Upper lobe of left lung (tissue), 4 donors: ENCODE results near the gene ZNF239.

Source experiments
- POLR2A ChIP-seq, 4 donors: fragments of 450-650 bp; IDR thresholded peaks; one replicate each; pipeline ENCODE4 v1.5.1; 2016 to 2017; ENCODE audit warnings: antibody characterized with exemption in 4 of 4, mild to moderate bottlenecking in 2 of 4
- POLR2AphosphoS5 ChIP-seq, 2 donors: sonication (generic); formaldehyde crosslinking; IDR thresholded peaks; one replicate each; pipeline ENCODE4 v1.5.1; 2017; ENCODE audit warnings: antibody characterized with exemption in 2 of 2
- TF ChIP-seq, protein P1 (sequence below), 6 experiments: fragments of 450-650 bp in 4 of 6; fragments of 200-600 bp in 2 of 6; sonication (generic) in 2 of 6; IDR thresholded peaks; one replicate each; pipeline ENCODE4 v1.5.1; 2016 to 2019; ENCODE audit warnings: antibody characterized with exemption in 6 of 6

DNA sequence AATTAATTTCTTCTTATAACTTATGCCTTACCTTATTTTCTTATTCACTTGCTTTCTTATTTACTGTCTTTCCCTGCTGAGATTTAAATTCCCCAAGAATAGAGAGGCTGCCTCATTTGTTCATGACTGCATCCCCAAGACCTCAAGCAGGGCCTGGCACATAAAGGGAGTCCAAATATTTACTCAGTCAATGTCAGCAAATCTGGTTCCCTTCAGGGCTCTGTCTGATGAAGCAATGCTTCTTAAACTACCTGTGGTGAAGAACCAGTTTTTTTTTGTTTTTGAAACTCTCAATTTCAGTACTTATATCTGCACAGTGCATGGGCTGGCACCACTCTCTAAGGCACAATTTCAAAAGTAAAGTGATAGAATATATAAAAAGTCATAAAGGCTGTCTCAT lies 4.7 kb downstream of the ZNF239 start:
- TF ChIP-seq POLR2A (IDR thresholded peaks at IDR 0.05) (no peak), POLR2AphosphoS5 (IDR thresholded peaks at IDR 0.05) (no peak)
- TF ChIP-seq, protein P1, sequence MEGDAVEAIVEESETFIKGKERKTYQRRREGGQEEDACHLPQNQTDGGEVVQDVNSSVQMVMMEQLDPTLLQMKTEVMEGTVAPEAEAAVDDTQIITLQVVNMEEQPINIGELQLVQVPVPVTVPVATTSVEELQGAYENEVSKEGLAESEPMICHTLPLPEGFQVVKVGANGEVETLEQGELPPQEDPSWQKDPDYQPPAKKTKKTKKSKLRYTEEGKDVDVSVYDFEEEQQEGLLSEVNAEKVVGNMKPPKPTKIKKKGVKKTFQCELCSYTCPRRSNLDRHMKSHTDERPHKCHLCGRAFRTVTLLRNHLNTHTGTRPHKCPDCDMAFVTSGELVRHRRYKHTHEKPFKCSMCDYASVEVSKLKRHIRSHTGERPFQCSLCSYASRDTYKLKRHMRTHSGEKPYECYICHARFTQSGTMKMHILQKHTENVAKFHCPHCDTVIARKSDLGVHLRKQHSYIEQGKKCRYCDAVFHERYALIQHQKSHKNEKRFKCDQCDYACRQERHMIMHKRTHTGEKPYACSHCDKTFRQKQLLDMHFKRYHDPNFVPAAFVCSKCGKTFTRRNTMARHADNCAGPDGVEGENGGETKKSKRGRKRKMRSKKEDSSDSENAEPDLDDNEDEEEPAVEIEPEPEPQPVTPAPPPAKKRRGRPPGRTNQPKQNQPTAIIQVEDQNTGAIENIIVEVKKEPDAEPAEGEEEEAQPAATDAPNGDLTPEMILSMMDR (IDR thresholded peaks at IDR 0.05) = no peak
